Measurements from ENCODE around the gene REN. TPM values are rescaled to one million over a fixed set of nuclear protein-coding genes. Genes with fewer than 3 reads are reported as not detected.

The REN gene
- polyA plus RNA-seq, 3 donors, result 64.3 to 197 (median 111) TPM

DNA sequence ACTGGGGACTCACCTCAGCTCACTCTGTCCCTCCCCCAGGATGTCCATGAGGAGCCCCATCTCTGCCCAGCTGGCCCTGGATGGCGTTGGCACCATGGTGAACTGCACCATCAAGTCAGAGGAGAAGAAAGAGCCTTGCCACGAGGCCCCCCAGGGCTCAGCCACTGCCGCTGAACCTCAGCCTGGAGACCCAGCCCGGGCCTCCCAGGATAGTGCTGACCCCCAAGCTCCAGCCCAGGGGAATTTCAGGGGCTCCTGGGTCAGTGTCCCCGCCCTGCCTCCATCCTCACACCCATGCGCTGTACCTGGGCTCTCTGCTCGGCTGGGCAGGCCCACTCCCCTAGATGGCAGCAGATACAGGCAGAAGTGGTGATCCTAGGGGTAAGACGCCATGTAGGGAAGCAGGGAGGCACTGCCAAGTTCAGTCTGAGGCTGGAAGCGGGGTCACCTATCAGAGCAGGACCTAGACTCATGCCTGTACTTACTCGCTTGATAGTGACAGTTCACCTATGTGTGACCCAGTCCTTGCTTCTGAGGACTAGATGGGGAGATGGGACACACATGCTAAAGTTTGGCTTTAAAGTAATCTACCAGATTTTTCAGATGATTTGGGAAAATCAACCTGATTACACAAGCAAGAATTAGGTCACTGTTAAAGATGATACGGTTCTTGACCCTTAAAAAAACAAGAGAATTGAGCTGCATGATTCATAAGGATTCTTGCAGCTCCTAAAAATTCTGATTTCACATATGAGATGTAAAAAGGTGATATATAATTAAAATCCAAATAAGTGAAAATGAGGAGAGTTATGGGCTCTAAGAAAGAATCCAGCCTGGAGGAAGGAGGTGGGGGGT, 53.0 kb downstream of the REN start:
- DNase-seq (ENCODE audit: low read depth in 3 of 3, low spot score in 2 of 3), result no peak

DNA sequence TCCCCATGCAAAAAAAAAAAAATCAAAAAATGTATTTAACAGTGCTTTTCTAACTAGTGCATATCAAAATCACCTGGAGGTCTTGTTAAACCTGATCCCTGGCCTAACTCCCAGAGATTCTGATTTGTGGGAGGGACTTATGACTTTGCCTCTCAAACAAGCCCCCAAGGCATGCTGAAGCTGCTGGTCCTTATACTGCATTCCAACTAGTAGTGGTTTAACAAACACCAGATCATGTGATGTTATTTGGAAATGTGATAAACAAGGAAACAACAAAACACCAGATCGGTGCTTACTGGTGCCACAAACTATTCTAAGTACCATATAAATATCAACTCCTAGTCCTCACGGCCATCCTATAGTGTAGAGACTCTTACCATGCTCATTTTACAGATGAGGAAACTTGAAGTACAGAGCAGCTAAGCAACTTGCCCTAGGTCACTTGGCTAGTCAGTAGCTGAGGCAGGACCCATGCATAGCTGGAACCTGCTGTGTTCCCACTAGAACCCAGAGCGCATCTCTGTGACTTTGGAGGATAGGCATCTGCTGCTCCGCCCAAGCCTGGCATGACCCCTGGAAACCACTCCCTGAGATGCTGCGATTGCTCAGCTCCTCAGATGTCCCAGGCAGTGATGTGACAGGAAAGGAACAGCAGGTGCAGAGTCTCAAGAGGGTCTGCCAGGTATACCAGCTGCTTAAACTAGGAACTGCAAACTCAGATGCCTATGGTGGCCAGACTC, 55.1 kb downstream of the REN start:
- no peak for DNase-seq (ENCODE audit: low read depth in 3 of 3, low spot score in 2 of 3)

GRCh38 chr1:204108312-204109141, 57.6 kb downstream of the REN start:
- no peak for DNase-seq (ENCODE audit: low read depth in 3 of 3, low spot score in 2 of 3)

DNA sequence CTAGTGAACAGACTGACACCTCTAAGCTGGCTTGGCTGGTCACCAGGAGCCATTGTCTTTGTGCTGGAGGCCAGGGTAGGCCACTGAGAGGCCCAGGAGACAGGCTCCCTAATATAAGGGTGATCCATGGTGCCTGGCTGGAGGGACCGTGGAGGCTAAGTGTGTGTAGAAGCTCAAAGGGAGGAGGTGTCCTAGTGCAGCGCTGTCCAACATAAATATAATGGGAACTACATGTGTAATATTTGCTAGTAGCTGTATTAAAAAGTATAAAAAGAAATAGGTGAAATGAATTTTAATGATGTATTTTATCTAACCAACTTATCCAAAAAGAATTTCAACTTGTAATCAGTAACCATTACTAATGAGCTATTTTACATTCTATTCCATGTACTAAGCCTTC, 58.2 kb downstream of the REN start:
- DNase-seq (ENCODE audit: low read depth in 3 of 3, low spot score in 2 of 3), result no peak

DNA sequence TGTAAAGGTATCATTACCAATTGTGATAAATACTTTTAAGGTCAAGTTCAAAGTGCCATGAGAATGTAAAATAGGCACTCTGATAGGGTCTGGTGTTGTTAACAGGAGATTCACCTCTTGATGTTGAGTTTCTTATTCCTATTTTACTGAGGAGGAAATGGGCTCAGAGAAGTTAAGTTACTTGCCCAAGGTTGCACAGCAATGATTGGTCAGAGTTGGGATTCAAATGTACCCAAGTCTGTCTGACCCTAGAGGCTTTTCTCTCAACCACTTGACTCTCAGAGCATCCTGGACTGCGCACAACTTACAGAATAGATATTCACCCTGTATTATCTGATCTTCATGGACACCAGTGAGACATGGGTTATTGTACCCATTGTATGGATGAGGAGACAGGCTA, 59.3 kb downstream of the REN start:
- no peak for DNase-seq (ENCODE audit: low read depth in 3 of 3, low spot score in 2 of 3)

GRCh38 chr1:204105131-204105515, 61.0 kb downstream of the REN start:
- DNase-seq (ENCODE audit: low read depth in 3 of 3, low spot score in 2 of 3), result no peak

Other genes with a start within 250 kb of the REN start
- gene SOX13, start 93.2 kb downstream of the REN start, polyA plus RNA-seq (ENCODE audit: insufficient read length in 3 of 3), result 10 to 100 TPM; 37.9 to 40.9 (median 40.6) TPM
- 10 to 100 TPM; 24.2 to 27.6 (median 25.0) TPM for gene ETNK2, start 14.3 kb downstream of the REN start, polyA plus RNA-seq (ENCODE audit: insufficient read length in 3 of 3)
- gene KISS1, start 30.2 kb upstream of the REN start, polyA plus RNA-seq (ENCODE audit: insufficient read length in 3 of 3), result 1 to 10 TPM in 2 of 3 donors, under 1 TPM in 1; 0.35 to 1.4 (median 1.3) TPM
- gene GOLT1A, start 47.7 kb upstream of the REN start, polyA plus RNA-seq (ENCODE audit: insufficient read length in 3 of 3), result 1 to 10 TPM; 2.8 to 4.1 (median 3.7) TPM
- 10 to 100 TPM; 37.8 to 45.2 (median 39.7) TPM for gene PLEKHA6, start 193.6 kb upstream of the REN start, polyA plus RNA-seq (ENCODE audit: insufficient read length in 3 of 3)
- 10 to 100 TPM; 39.7 to 43.2 (median 39.7) TPM for gene PPP1R15B, start 245.5 kb upstream of the REN start, polyA plus RNA-seq (ENCODE audit: insufficient read length in 3 of 3)